ENCODE results near the gene CKS1B.
"Not testable (repeated sequence)": the region's sequence is repeated elsewhere in the genome, so short reads cannot be mapped to it uniquely, and the experiment has no call there.

CKS1B gene

GRCh38 chr1:154987326-154987725 lies 12.8 kb downstream of the CKS1B start:
- no peak for DNase-seq (ENCODE audit: low spot score)

DNA sequence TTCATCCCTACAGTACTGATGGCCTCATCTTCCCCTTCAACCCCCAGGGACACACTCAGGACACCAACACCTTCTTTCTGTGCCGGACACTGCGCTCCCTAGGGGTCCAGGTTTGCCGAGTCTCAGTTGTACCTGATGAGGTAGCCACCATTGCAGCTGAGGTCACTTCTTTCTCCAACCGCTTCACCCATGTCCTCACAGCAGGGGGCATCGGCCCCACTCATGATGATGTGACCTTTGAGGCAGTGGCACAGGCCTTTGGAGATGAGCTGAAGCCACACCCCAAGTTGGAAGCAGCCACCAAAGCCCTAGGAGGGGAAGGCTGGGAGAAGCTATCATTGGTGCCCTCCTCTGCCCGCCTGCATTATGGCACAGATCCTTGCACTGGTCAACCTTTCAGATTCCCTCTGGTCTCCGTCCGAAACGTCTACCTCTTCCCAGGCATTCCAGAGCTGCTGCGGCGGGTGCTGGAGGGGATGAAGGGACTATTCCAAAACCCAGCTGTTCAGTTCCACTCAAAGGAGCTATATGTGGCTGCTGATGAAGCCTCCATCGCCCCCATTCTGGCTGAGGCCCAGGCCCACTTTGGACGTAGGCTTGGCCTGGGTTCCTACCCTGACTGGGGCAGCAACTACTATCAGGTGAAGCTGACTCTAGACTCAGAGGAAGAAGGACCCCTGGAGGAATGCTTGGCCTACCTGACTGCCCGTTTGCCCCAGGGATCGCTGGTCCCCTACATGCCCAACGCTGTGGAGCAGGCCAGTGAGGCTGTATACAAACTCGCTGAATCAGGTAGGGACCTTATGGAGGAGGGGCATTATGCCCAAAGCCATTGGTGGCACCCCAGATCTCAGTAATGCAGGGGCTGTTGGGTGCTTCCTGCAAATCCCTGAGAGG lies 13.8 kb downstream of the CKS1B start:
- DNase-seq (ENCODE audit: low spot score) = no peak

DNA sequence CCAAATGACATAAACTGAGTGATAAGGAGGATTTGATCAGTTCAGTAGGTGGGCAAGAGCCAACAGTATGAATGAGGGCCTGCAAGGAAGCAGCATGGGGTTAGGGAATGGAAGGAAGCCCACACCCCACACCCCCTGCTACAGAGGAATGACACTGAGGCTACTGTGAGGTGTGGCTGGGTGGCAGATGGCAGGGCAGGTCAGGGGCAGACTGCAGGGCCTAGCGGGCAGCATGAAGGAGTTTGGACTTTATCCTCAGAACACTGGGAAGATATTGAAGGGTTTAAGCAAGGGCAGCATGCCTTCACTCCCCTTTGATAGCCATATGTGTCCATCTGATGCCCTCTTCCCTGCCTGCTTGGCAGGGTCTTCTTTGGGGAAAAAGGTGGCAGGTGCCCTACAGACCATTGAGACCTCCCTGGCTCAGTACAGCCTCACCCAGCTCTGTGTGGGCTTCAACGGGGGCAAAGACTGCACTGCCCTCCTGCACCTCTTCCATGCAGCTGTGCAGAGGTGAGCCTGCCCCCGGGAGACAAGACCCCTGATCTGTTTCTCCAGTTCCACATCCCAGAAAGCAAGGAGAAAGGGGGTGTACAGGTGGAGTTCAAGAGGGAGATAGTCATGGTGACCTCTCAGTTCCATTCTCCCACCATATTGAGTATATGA lies 14.8 kb downstream of the CKS1B start:
- no peak for DNase-seq (ENCODE audit: low spot score)

GRCh38 chr1:154990276-154990675 lies 15.8 kb downstream of the CKS1B start:
- no peak for DNase-seq (ENCODE audit: low spot score)

DNA sequence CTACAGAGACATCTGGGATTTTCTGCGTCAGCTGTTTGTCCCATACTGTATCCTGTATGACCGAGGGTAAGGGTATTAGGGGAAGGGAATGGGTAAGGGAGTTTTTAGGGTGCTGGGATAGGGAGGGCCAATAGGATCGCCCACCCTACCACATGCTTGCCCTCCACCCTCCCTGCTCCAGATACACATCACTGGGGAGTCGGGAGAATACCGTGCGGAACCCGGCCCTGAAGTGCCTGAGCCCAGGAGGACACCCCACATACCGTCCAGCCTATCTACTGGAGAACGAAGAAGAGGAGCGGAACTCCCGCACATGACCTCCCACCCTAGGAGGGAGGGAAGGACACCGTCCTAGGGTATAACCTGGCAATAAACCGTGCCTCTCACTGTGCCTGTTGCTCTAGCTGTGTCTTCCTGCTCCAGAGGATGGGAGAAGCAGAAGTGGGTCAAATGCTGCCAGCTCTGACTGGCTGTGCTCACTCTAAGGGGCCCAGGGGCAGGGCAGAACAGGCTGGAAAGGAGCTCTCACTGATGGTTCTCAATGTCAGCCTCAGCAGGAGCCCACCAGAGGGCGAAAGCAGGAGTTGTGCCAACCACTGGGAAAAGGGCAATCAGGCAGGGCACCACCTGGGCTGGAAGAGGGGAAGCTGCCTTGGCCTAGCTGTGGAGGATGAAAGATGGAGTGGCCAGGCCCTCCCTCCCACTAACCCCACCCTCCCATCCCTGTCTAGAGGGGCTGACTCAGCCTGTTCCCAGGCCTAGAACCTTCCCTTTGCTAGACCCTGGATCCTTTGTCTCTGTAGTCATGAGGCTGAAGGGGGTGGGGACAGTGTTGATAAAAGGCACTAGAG lies 18.5 kb downstream of the CKS1B start:
- no peak for DNase-seq (ENCODE audit: low spot score)

- DNase-seq (ENCODE audit: low spot score) = no peak
These were observed 19.2 kb downstream of the CKS1B start, which contains the start of gene LENEP for GRCh38 chr1:154993572-154994268. Gene LENEP, plus strand, starts transcription at chr1:154993586. Its CDS starts 22 bp downstream, at chr1:154993608.

DNA sequence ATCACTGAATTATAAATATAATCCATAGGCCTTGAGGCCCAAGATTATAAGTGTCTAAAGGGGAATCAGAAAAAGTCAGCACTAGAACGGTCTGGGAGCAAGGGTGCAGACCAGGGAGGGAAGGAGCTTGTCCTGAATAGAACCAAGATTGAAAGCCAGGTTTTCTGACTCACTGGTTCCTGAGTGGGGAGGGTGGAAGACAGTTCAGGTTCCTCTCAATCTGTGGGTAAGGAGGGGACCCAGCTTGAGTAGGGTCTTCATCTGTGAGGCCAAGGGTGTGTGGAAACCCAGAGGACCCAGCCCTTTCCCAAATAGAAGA lies 19.7 kb downstream of the CKS1B start:
- DNase-seq (ENCODE audit: low spot score) = no peak

GRCh38 chr1:154994591-154994990 lies 20.1 kb downstream of the CKS1B start:
- DNase-seq (ENCODE audit: low spot score) = no peak

DNA sequence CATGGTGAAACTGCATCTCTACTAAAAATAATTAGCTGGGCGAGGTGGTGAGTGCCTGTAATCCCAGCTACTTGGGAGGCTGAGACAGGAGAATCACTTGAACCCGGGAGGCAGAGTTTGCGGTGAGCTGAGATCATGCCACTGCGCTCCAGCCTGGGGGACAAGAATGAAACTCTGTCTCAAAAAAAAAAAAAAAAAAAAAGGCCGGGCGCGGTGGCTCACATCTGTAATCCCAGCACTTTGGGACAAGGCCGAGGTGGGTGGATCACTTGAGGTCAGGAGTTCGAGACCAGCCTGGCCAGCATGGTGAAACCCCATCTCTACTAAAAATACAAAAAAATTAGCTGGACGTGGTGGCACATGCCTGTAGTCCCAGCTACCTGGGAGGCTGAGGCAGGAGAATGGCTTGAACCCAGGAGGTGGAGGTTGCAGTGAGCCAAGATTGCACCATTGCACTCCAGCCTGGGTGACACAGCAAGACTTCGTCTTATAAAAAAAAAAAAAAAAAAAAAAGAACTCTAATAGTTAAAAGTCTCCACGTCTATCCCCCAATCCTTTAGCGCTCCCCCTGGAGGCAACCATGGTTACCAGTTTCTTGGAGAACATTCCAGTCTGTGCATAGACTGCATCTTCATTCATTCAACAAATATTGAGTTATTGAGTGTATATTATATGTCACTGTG lies 21.0 kb downstream of the CKS1B start:
- DNase-seq (ENCODE audit: low spot score) = not testable (repeated sequence)

DNA sequence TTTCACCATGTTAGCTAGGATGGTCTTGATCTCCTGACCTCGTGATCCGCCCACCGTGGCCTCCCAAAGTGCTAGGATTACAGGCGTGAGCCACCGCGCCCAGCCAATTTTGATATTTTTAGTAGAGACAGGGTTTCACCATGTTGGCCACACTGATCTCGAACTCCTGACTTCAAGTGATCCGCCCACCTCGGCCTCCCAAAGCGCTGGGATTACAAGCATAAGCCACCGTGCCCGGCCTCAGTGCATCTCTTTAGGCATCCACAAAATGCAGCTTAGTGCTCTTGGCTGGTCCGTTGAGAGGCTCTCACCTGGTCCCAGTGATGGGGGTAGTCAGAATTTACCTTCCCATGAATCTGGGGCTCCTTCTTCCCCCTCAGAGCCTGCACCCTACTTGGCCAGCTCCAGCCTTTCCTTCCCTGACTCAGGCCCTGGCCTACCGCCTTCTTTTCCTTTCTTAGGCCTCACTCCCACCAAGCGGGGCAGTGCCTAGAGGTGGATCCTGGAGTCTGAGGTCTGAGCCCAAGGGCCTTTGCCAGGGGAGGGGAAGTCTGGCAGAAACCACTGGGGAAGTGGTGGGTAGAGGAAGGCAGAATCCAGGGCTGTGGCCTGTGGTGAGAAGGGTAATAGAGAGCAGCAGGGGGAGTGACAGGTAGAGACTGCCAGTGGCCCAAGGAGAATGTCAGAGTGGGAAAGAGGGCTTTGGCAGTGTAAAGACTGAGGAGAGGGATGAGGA lies 22.7 kb downstream of the CKS1B start:
- no peak for DNase-seq (ENCODE audit: low spot score)

DNA sequence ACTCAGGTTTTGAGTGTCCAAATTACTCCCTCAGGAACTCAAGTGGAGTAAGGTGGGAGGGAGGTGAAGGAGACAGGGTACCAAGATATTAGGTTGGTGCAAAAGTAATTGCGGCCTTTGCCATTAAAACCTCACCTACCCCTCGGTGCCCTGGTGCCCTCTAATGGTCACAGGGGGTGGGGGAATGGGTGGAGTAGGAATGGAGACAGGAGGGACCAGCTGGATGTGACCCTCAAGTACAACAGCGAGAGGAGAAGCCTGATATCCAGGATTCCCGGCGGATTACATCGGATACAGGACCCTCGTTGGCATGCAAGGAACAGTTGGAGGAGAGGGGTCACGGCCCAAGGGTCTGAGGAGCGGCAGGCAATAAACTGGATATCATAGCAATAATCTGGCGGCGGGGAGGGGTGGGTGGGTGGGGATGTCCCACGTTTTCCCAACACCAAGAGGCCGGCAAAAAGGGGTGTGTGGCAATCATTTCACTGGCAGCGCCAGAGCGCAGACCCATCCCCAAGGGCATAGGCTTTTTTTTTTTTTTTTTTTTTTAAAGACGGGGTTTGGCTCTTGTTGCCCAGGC lies 23.8 kb downstream of the CKS1B start:
- DNase-seq (ENCODE audit: low spot score) = no peak

- DNase-seq (ENCODE audit: low spot score) = peak; percentile 83
These were observed 24.5 kb downstream of the CKS1B start for GRCh38 chr1:154998818-154999570.

GRCh38 chr1:154999571-155000410 lies 25.3 kb downstream of the CKS1B start:
- peak; percentile 79 for DNase-seq (ENCODE audit: low spot score)

- peak; percentile 54 for DNase-seq (ENCODE audit: low spot score)
These were observed 25.9 kb downstream of the CKS1B start for GRCh38 chr1:155000411-155000725.

GRCh38 chr1:155000726-155001424 lies 26.4 kb downstream of the CKS1B start:
- DNase-seq (ENCODE audit: low spot score) = peak; percentile 97

GRCh38 chr1:155001425-155001674 lies 26.9 kb downstream of the CKS1B start:
- DNase-seq (ENCODE audit: low spot score) = peak; percentile 50

DNA sequence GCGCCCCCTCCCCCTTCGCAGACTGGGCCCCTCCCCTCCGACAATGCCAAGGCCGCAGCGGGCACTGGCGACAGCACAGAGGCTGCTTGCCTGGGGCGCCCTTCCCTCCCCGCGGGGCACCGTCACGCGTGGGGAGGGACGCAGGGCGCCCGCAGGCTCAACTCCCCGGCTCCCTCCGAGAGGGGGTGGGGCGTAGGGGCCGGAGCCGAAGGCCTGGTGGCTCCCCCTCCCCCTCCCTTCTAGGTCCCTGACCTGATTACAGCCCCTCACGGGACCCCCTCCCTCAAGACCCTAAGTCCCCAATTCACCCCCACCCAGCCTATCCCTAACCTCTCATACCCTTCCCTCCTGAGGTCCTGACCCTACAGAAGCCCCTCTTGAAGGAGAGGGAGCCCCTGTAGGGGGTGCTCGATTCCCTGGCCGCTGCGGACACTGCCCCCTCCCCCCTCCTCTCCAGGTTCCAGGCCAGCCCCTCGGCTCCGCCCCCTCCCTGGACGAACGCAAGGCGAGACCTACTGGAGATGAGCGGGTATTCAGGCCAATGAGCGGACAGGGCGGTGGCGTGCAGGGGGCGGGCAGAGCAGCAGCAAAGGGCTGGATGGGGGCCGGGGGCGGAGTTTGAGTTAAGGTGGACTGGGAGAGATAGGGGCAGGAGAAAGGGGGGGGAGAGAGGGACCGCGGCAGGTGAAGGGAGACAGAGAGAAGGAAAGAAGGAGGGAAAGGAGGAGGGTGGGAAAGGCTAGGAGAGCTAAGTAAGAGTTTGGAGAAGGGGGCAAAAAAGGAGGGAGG lies 27.4 kb downstream of the CKS1B start:
- peak; percentile 99 for DNase-seq (ENCODE audit: low spot score)
